ENCODE measurements around the gene CPAMD8. TPM values are rescaled to one million over a fixed set of nuclear protein-coding genes. Genes with fewer than 3 reads are reported as not detected.
A peak's percentile ranks its signal among the peaks of the same experiment; 100 is the strongest.

Gene CPAMD8
- total and polyA plus RNA-seq, 2 of the 8 experiments (the other 6 are each of a cell fraction or from before 2014, with no cell fraction given) = 6.1 to 9.2 TPM

DNA sequence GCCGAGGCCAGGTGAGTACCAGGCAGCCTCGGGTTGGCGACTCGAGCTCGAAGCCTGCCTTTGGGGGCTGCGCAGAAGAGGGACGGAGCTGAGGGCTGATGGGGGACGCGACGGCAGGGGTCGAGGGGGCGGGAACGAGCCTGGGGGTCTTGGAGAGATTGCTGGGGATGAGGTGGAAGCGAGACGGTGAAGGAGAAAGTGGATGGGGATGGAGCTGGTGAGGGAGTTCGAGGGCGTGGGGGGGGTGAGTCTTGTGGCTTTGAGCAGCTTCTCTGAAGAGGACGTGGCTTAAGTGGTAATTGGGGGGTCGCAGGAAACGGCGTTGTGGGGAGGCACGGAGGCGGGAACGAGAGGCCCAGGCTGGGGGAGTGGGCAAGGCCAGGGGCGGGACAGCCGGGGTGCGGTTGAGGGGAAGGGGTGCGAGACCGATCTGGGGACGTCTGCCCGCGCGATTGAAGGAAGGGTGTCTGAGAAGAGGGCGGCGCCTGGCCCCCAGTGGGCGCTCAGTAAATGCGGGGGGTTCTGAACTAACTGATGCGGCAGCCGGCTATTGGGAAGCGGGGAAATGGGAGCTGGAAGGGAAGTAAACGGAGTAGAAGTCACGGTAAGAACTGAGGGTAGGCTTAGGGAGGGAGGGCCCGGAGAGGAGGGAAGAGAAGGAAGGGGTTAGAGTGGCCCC lies 49.4 kb upstream of the CPAMD8 start:
- Histone ChIP-seq H3K36me3 (ENCODE audit: control insufficient read depth in 2 of 4, insufficient read depth in 4 of 4, low read length in 3 of 4) (peaks cover 0 to 12% (median 3%) of the 10 kb centered on the region in 4 experiments; a peak in 4 of 8 replicates), H3K4me1 (replicated peaks in 1 of 4; ENCODE audit: control insufficient read depth in 3 of 4, insufficient read depth in 4 of 4, low read length in 3 of 4) (peaks cover 4 to 13% (median 9%) of the 10 kb centered on the region in 4 experiments), H3K27ac (ENCODE audit: low read depth, low read length) (no peak overlapping the region; the same call in 1 of the 2 replicates), H3K4me3 (ENCODE audit: extremely low read depth in 1 of 4, insufficient read depth in 2 of 4, low read depth in 3 of 4, low read length in 4 of 4) (peak overlapping the region; percentile 69 to 87 (median 72)), H2BK5ac (ENCODE audit: low read depth, low read length) (peak overlapping the region; percentile 93; the same call in 1 of the 2 replicates), H2AK5ac (ENCODE audit: low read depth, low read length) (no peak overlapping the region), H4K5ac (ENCODE audit: insufficient read length, low read depth, low read length) (peak overlapping the region; percentile 67), H3K56ac (replicated peaks; ENCODE audit: insufficient read length, low read depth, low read length) (no peak overlapping the region), H3K23ac (ENCODE audit: insufficient read length) (no peak overlapping the region), H4K20me1 (replicated peaks in 1 of 2; ENCODE audit: control insufficient read depth in 1 of 2, insufficient read depth in 2 of 2, low read length in 2 of 2) (peaks cover 24 to 30% of the 10 kb centered on the region in 2 experiments), H3K18ac (ENCODE audit: extremely low read depth, low read length) (no peak overlapping the region; the same call in 1 of the 2 replicates), H2BK20ac (ENCODE audit: low read length) (no peak overlapping the region), H3K79me2 (ENCODE audit: control insufficient read depth in 1 of 2, insufficient read depth in 2 of 2, low read length in 2 of 2) (peaks cover 4 to 68% of the 10 kb centered on the region in 2 experiments; a peak in 3 of 4 replicates), H2BK120ac (replicated peaks; ENCODE audit: low read depth, low read length) (no peak overlapping the region), H2BK15ac (ENCODE audit: low read length) (no peak overlapping the region), H3K4me2 (ENCODE audit: insufficient read depth in 1 of 2, low read depth in 2 of 2, low read length in 2 of 2) (peak overlapping the region; percentile 79 to 80), H2AFZ (ENCODE audit: low read length) (no peak overlapping the region), H3K27me3 (replicated peaks in 1 of 4; ENCODE audit: control insufficient read depth in 3 of 4, extremely low read depth in 1 of 4, insufficient read depth in 3 of 4, low read length in 3 of 4) (no peaks in the 10 kb centered on the region), H3K14ac (ENCODE audit: insufficient read length) (no peak overlapping the region), H4K91ac (replicated peaks; ENCODE audit: insufficient read length, low read length) (peak overlapping the region; percentile 6), H3K4ac (replicated peaks; ENCODE audit: insufficient read length, low read depth, low read length) (no peak overlapping the region), H2BK12ac (ENCODE audit: low read depth, low read length) (no peak overlapping the region), H3K79me1 (ENCODE audit: low read depth, low read length) (peaks cover 31% of the 10 kb centered on the region), H4K8ac (ENCODE audit: extremely low read depth, insufficient read depth, low read length) (peak overlapping the region; percentile 59; the same call in 1 of the 2 replicates), H3K23me2 (ENCODE audit: low read depth, low read length) (peaks cover 17% of the 10 kb centered on the region), H3K9ac (replicated peaks in 1 of 4; ENCODE audit: extremely low read depth in 1 of 4, low read depth in 3 of 4, low read length in 3 of 4) (peak overlapping the region; percentile 45 to 87 (median 57); a peak in 6 of 7 replicates), H3K9me3 (ENCODE audit: insufficient read depth in 2 of 2, low read depth in 1 of 2, low read length in 1 of 2) (no peaks in the 10 kb centered on the region)
- POLR2A ChIA-PET (ENCODE audit: partially characterized antibody) = interaction anchor here (0.6 to 2.4 kb wide), 8 partner anchors 10 to 295 kb away, joined by 3 to 13 read pairs (median 4); partner anchors contain the start of genes OCEL1 and USE1
- CTCF ChIA-PET (ENCODE audit: partially characterized antibody) = interaction anchor here (0.8 to 2.4 kb wide), 5 partner anchors 8 to 217 kb away, joined by 4 to 7 read pairs (median 4); no protein-coding TSS in a partner anchor
- DNase-seq (ENCODE audit: low read depth in 1 of 2, low spot score in 2 of 2) (peak in 1 of 2 experiments; percentile 73), FAIRE-seq (no peak)
- 3% methylated on average over 22 of the region's 43 CpGs; no CpG with 5 or more reads in 1 of the 2 experiments for WGBS, 2 experiments (ENCODE audit: extremely low coverage in 1 of 2, insufficient coverage in 1 of 2, insufficient read length in 1 of 2, insufficient replicate concordance in 2 of 2, low coverage in 1 of 2, low lambda C conversion rate in 2 of 2, missing lambda C conversion rate in 1 of 2)
- peak; percentile 30 for TF ChIP-seq TAF7 (optimal IDR thresholded peaks at IDR 0.05; ENCODE audit: borderline replicate concordance, low read depth, low read length)
- TF ChIP-seq RFX5 (IDR thresholded peaks at IDR 0.05; ENCODE audit: borderline replicate concordance, low read depth, low read length) = no peak
- TF ChIP-seq POLR2A (IDR thresholded peaks at IDR 0.05; ENCODE audit: control extremely low read depth in 1 of 2, low read depth in 2 of 2, low read length in 2 of 2) = no peak
- no peak for TF ChIP-seq SP4 (IDR thresholded peaks at IDR 0.05; ENCODE audit: low read length)
- TF ChIP-seq RBBP5 (IDR thresholded peaks at IDR 0.05; ENCODE audit: borderline replicate concordance, low read depth, low read length) = peak; percentile 54; the same call in 1 of the 2 replicates
- TF ChIP-seq YY1 (IDR thresholded peaks at IDR 0.05; ENCODE audit: low read depth, low read length) = peak; percentile 6; the same call in 1 of the 2 replicates
- peak; percentile 39; the same call in 1 of the 2 replicates for TF ChIP-seq EGR1 (IDR thresholded peaks at IDR 0.05; ENCODE audit: borderline replicate concordance, low read depth, low read length)
- peak in 1 of 2 experiments; percentile 54; a peak in 1 of 4 replicates for TF ChIP-seq HDAC2 (IDR thresholded peaks at IDR 0.05; ENCODE audit: borderline replicate concordance in 1 of 2, low read depth in 2 of 2, low read length in 2 of 2)
- no peak for TF ChIP-seq SRF (IDR thresholded peaks at IDR 0.05; ENCODE audit: low read depth, low read length)
- peak; percentile 15 for TF ChIP-seq SAP30 (IDR thresholded peaks at IDR 0.05; ENCODE audit: insufficient read depth, insufficient replicate concordance, low read length)
- TF ChIP-seq GABPA (IDR thresholded peaks at IDR 0.05; ENCODE audit: borderline replicate concordance, insufficient read depth, low read length) = no peak
- TF ChIP-seq TEAD4 (IDR thresholded peaks at IDR 0.05; ENCODE audit: low read depth, low read length) = no peak

Data from H1 (cell line).